NT2/D1 (cell line): Measurements from ENCODE around the gene OR1S1.

ENCODE experiments used
- SUZ12 ChIP-seq: IDR thresholded peaks from 2 replicates; pipeline ENCODE4 v1.6.1; 2011; ENCODE audit not compliant: insufficient read length, insufficient read depth; ENCODE audit errors: extremely low read depth
- YY1 ChIP-seq: IDR thresholded peaks from 2 replicates; pipeline ENCODE4 v1.6.1; 2011; ENCODE audit not compliant: insufficient read length, insufficient read depth
- ZNF274 ChIP-seq: IDR thresholded peaks from 2 replicates; pipeline ENCODE4 v1.6.1; 2011; ENCODE audit warnings: mild to moderate bottlenecking, low read depth, low read length

DNA sequence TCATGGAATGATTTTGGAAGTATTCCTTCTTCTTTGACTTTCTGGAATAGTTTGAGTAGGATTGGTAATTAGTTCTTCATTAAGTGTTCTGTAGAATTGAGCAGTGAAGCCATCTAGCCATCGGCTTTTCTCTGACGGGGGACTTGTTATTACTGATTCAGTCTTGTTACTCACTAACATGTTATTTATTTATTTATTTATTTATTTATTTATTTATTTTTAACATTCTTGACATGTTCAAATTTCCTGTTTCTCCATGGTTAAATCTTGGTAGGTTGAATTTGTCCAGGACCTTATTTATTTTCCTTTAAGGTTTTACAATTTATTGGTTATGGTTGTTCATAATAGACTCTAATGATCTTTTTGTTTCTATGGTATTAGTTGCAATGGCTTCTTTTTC is 31.4 kb downstream of the OR1S1 start:
- TF ChIP-seq ZNF274 = no peak
- TF ChIP-seq YY1 = no peak
- TF ChIP-seq SUZ12 = no peak
